ENCODE measurements around the gene PTPRD. TPM values are rescaled to one million over a fixed set of nuclear protein-coding genes. Genes with fewer than 3 reads are reported as not detected.

The PTPRD gene
- total RNA-seq, 1 experiment from 2014 or later, result 69.6 TPM

DNA sequence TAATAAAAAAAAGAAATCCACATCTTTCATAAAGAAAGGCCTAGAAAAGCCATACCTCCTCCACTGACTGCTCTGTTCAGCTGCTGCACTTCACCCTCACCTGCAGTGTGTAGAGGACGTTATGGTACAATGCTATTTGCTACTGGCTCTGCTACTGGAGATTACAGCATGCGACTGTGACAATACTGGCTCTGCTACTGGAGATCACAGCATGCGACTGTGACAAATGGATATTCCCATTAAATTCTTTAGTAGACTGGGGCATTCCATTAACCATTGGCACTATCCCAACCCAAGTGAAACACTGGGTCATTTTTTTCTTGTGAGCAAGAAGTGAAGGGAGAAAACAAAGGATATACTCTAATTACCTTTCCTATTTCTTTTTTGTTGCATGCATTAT is 1749.7 kb downstream of the PTPRD start:
- Mint-ChIP-seq H3K27me3 (ENCODE audit: low read depth) (peaks cover 6% of the 10 kb centered on the region; the same call in 1 of the 2 replicates), H3K4me3 (no peak overlapping the region), H3K9me3 (no peaks in the 10 kb centered on the region), H3K4me1 (peaks cover 26% of the 10 kb centered on the region), H3K36me3 (no peaks in the 10 kb centered on the region), H3K27ac (no peak overlapping the region)
- DNase-seq (ENCODE audit: low spot score) (no peak), ATAC-seq (no peak)
- ChIA-PET POLR2A (no interaction called here), CTCF (no interaction called here)
- TF ChIP-seq ZMAT4 (CRISPR knock-in tag; IDR thresholded peaks at IDR 0.05), result no peak
- TF ChIP-seq, protein P1, sequence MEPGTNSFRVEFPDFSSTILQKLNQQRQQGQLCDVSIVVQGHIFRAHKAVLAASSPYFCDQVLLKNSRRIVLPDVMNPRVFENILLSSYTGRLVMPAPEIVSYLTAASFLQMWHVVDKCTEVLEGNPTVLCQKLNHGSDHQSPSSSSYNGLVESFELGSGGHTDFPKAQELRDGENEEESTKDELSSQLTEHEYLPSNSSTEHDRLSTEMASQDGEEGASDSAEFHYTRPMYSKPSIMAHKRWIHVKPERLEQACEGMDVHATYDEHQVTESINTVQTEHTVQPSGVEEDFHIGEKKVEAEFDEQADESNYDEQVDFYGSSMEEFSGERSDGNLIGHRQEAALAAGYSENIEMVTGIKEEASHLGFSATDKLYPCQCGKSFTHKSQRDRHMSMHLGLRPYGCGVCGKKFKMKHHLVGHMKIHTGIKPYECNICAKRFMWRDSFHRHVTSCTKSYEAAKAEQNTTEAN (CRISPR knock-in tag; IDR thresholded peaks at IDR 0.05), result no peak
- no peak for TF ChIP-seq ZSCAN18 (CRISPR knock-in tag; IDR thresholded peaks at IDR 0.05)
- no peak for TF ChIP-seq EMX1 (CRISPR knock-in tag; IDR thresholded peaks at IDR 0.05)
- TF ChIP-seq ZNF396 (CRISPR knock-in tag; IDR thresholded peaks at IDR 0.05; ENCODE audit: borderline replicate concordance), result no peak
- TF ChIP-seq, protein P2, sequence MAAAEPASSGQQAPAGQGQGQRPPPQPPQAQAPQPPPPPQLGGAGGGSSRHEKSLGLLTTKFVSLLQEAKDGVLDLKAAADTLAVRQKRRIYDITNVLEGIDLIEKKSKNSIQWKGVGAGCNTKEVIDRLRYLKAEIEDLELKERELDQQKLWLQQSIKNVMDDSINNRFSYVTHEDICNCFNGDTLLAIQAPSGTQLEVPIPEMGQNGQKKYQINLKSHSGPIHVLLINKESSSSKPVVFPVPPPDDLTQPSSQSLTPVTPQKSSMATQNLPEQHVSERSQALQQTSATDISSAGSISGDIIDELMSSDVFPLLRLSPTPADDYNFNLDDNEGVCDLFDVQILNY (CRISPR knock-in tag; IDR thresholded peaks at IDR 0.05), result no peak
- TF ChIP-seq, protein P3, sequence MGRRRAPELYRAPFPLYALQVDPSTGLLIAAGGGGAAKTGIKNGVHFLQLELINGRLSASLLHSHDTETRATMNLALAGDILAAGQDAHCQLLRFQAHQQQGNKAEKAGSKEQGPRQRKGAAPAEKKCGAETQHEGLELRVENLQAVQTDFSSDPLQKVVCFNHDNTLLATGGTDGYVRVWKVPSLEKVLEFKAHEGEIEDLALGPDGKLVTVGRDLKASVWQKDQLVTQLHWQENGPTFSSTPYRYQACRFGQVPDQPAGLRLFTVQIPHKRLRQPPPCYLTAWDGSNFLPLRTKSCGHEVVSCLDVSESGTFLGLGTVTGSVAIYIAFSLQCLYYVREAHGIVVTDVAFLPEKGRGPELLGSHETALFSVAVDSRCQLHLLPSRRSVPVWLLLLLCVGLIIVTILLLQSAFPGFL (CRISPR knock-in tag; IDR thresholded peaks at IDR 0.05; ENCODE audit: borderline replicate concordance), result no peak
- TF ChIP-seq IRF2 (CRISPR knock-in tag; IDR thresholded peaks at IDR 0.05; ENCODE audit: borderline replicate concordance, low read depth), result no peak
- TF ChIP-seq OVOL2 (CRISPR knock-in tag; IDR thresholded peaks at IDR 0.05; ENCODE audit: borderline replicate concordance), result no peak
- no peak for TF ChIP-seq IRF1 (CRISPR knock-in tag; IDR thresholded peaks at IDR 0.05)
- TF ChIP-seq ZNF317 (CRISPR knock-in tag; IDR thresholded peaks at IDR 0.05; ENCODE audit: borderline replicate concordance, low read depth), result no peak
- TF ChIP-seq ZNF219 (CRISPR knock-in tag; IDR thresholded peaks at IDR 0.05; ENCODE audit: borderline replicate concordance), result no peak
- TF ChIP-seq ATF3 (CRISPR knock-in tag; conservative IDR thresholded peaks at IDR 0.05), result no peak

- ChIA-PET POLR2A (no interaction called here), CTCF (no interaction called here)
- H3K36me3 Mint-ChIP-seq, result no peaks in the 10 kb centered on the region
- no peak overlapping the region for H3K27ac Mint-ChIP-seq
- no peak overlapping the region for H3K4me3 Mint-ChIP-seq
- ATAC-seq (no peak), DNase-seq (ENCODE audit: low spot score) (no peak)
- peaks cover 31% of the 10 kb centered on the region for H3K4me1 Mint-ChIP-seq
- H3K9me3 Mint-ChIP-seq, result no peaks in the 10 kb centered on the region
- peaks cover 15% of the 10 kb centered on the region for H3K27me3 Mint-ChIP-seq (ENCODE audit: low read depth)
- no peak for TF ChIP-seq NR1H2 (CRISPR knock-in tag; IDR thresholded peaks at IDR 0.05)
- no peak for TF ChIP-seq FOXJ3 (CRISPR knock-in tag; IDR thresholded peaks at IDR 0.05; ENCODE audit: borderline replicate concordance)
- no peak for TF ChIP-seq JAZF1 (CRISPR knock-in tag; IDR thresholded peaks at IDR 0.05)
- no peak for TF ChIP-seq ZNF121 (CRISPR knock-in tag; IDR thresholded peaks at IDR 0.05)
- TF ChIP-seq, protein P4, sequence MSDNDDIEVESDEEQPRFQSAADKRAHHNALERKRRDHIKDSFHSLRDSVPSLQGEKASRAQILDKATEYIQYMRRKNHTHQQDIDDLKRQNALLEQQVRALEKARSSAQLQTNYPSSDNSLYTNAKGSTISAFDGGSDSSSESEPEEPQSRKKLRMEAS (CRISPR knock-in tag; IDR thresholded peaks at IDR 0.05), result no peak
- no peak for TF ChIP-seq RORB (CRISPR knock-in tag; IDR thresholded peaks at IDR 0.05)
- TF ChIP-seq, protein P5, sequence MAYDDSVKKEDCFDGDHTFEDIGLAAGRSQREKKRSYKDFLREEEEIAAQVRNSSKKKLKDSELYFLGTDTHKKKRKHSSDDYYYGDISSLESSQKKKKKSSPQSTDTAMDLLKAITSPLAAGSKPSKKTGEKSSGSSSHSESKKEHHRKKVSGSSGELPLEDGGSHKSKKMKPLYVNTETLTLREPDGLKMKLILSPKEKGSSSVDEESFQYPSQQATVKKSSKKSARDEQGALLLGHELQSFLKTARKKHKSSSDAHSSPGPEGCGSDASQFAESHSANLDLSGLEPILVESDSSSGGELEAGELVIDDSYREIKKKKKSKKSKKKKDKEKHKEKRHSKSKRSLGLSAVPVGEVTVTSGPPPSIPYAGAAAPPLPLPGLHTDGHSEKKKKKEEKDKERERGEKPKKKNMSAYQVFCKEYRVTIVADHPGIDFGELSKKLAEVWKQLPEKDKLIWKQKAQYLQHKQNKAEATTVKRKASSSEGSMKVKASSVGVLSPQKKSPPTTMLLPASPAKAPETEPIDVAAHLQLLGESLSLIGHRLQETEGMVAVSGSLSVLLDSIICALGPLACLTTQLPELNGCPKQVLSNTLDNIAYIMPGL (CRISPR knock-in tag; IDR thresholded peaks at IDR 0.05), result no peak
- no peak for TF ChIP-seq ZMAT4 (CRISPR knock-in tag; IDR thresholded peaks at IDR 0.05)
- TF ChIP-seq ETV6 (CRISPR knock-in tag; IDR thresholded peaks at IDR 0.05), result no peak
- TF ChIP-seq, protein P6, sequence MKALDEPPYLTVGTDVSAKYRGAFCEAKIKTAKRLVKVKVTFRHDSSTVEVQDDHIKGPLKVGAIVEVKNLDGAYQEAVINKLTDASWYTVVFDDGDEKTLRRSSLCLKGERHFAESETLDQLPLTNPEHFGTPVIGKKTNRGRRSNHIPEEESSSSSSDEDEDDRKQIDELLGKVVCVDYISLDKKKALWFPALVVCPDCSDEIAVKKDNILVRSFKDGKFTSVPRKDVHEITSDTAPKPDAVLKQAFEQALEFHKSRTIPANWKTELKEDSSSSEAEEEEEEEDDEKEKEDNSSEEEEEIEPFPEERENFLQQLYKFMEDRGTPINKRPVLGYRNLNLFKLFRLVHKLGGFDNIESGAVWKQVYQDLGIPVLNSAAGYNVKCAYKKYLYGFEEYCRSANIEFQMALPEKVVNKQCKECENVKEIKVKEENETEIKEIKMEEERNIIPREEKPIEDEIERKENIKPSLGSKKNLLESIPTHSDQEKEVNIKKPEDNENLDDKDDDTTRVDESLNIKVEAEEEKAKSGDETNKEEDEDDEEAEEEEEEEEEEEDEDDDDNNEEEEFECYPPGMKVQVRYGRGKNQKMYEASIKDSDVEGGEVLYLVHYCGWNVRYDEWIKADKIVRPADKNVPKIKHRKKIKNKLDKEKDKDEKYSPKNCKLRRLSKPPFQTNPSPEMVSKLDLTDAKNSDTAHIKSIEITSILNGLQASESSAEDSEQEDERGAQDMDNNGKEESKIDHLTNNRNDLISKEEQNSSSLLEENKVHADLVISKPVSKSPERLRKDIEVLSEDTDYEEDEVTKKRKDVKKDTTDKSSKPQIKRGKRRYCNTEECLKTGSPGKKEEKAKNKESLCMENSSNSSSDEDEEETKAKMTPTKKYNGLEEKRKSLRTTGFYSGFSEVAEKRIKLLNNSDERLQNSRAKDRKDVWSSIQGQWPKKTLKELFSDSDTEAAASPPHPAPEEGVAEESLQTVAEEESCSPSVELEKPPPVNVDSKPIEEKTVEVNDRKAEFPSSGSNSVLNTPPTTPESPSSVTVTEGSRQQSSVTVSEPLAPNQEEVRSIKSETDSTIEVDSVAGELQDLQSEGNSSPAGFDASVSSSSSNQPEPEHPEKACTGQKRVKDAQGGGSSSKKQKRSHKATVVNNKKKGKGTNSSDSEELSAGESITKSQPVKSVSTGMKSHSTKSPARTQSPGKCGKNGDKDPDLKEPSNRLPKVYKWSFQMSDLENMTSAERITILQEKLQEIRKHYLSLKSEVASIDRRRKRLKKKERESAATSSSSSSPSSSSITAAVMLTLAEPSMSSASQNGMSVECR (CRISPR knock-in tag; IDR thresholded peaks at IDR 0.05; ENCODE audit: borderline replicate concordance), result no peak
Measured at GRCh38 chr9:8860925-8861324, 1751.9 kb downstream of the PTPRD start.
